HG03571 (cell line): Measurements from ENCODE around the gene NUAK2.

Experiments
- ATAC-seq: cut with Tn5 transposase; IDR thresholded peaks from one replicate; pipeline ENCODE4 v1.9.1; 2021; ENCODE audit not compliant: unreplicated experiment

The NUAK2 gene

GRCh38 chr1:205275916-205276688 lies 45.4 kb downstream of the NUAK2 start:
- no peak for ATAC-seq

GRCh38 chr1:205275133-205275532 lies 46.4 kb downstream of the NUAK2 start:
- no peak for ATAC-seq

- no peak for ATAC-seq
Measured at GRCh38 chr1:205274041-205274691, 47.4 kb downstream of the NUAK2 start.

GRCh38 chr1:205273551-205273982 lies 48.0 kb downstream of the NUAK2 start:
- ATAC-seq = no peak

- no peak for ATAC-seq
Measured at GRCh38 chr1:205272536-205272935, 49.0 kb downstream of the NUAK2 start.

GRCh38 chr1:205271745-205272144 lies 49.8 kb downstream of the NUAK2 start:
- no peak for ATAC-seq

- no peak for ATAC-seq
Measured at GRCh38 chr1:205271277-205271676, 50.3 kb downstream of the NUAK2 start.

- ATAC-seq = no peak
Measured at GRCh38 chr1:205270764-205271163, 50.8 kb downstream of the NUAK2 start.

- ATAC-seq = no peak
Measured at GRCh38 chr1:205270271-205270670, 51.3 kb downstream of the NUAK2 start.

GRCh38 chr1:205269711-205270110 lies 51.8 kb downstream of the NUAK2 start:
- ATAC-seq = no peak

GRCh38 chr1:205268846-205269680 lies 52.5 kb downstream of the NUAK2 start:
- ATAC-seq = no peak

GRCh38 chr1:205267306-205267902 lies 54.1 kb downstream of the NUAK2 start:
- ATAC-seq = no peak

GRCh38 chr1:205266611-205267305 lies 54.8 kb downstream of the NUAK2 start:
- no peak for ATAC-seq

- ATAC-seq = no peak
Measured at GRCh38 chr1:205263580-205264190, 57.9 kb downstream of the NUAK2 start.

GRCh38 chr1:205262731-205263171 lies 58.8 kb downstream of the NUAK2 start:
- ATAC-seq = no peak

GRCh38 chr1:205261946-205262691 lies 59.4 kb downstream of the NUAK2 start:
- no peak for ATAC-seq

GRCh38 chr1:205260948-205261732 lies 60.4 kb downstream of the NUAK2 start:
- no peak for ATAC-seq

GRCh38 chr1:205259998-205260397 lies 61.5 kb downstream of the NUAK2 start:
- ATAC-seq = no peak
